Measurements from ENCODE around the gene DACH2. TPM values are rescaled to one million over a fixed set of nuclear protein-coding genes. Genes with fewer than 3 reads are reported as not detected.

DACH2 gene
- total RNA-seq, 4 donors from 2014 or later = not detected

DNA sequence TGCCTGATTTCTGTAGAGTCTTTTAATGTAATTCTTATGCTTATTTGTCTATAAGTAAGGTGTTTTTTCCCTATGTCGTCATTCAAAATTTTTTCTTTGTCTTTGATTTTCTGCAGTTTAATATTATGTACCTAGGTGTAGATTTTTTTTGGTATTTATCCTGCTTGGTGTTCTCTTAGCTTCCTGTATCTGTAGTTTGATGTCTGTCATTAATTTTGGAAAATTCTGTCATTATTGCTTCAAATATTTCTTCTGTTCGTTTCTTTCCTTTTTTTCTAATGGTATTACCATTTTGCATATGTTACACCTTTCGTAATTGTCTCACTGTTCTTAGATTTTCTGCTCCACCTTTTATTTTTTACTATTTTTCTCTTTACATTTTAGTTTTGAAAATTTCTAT lies 696.9 kb downstream of the DACH2 start:
- intact Hi-C loops (cut with DNase I; ENCODE audit: low total_unique reads) = no loop called here
- no peak for DNase-seq
- ATAC-seq = no peak

More for the DNA sequence above, 696.9 kb downstream of the DACH2 start:
- in situ Hi-C loops (cut with MboI; ENCODE audit: low sequenced_read_pairs in 4 of 4) = no loop called here
- Histone ChIP-seq H3K27ac (no peak overlapping the region), H3K4me1 (no peaks in the 10 kb centered on the region), H3K36me3 (no peaks in the 10 kb centered on the region), H3K27me3 (no peaks in the 10 kb centered on the region), H3K4me3 (no peak overlapping the region), H3K9me3 (no peaks in the 10 kb centered on the region)
- TF ChIP-seq, protein P1, sequence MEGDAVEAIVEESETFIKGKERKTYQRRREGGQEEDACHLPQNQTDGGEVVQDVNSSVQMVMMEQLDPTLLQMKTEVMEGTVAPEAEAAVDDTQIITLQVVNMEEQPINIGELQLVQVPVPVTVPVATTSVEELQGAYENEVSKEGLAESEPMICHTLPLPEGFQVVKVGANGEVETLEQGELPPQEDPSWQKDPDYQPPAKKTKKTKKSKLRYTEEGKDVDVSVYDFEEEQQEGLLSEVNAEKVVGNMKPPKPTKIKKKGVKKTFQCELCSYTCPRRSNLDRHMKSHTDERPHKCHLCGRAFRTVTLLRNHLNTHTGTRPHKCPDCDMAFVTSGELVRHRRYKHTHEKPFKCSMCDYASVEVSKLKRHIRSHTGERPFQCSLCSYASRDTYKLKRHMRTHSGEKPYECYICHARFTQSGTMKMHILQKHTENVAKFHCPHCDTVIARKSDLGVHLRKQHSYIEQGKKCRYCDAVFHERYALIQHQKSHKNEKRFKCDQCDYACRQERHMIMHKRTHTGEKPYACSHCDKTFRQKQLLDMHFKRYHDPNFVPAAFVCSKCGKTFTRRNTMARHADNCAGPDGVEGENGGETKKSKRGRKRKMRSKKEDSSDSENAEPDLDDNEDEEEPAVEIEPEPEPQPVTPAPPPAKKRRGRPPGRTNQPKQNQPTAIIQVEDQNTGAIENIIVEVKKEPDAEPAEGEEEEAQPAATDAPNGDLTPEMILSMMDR (IDR thresholded peaks at IDR 0.05 in 4 of 5, conservative IDR thresholded peaks at IDR 0.05 in 1 of 5) = no peak
- TF ChIP-seq POLR2A (IDR thresholded peaks at IDR 0.05) = no peak

Other genes with a start within 250 kb of the DACH2 start
- gene CHM, start 100.9 kb upstream of the DACH2 start, total RNA-seq = 10 to 100 TPM; 10.4 to 17.8 (median 13.8) TPM